ENCODE results near the gene TRIO. TPM values are rescaled to one million over a fixed set of nuclear protein-coding genes. Genes with fewer than 3 reads are reported as not detected.

TRIO gene
- polyA plus RNA-seq, 1 donor (not counting 4 experiments of a cell fraction or from before 2014, with no cell fraction given), result 57.2 TPM

DNA sequence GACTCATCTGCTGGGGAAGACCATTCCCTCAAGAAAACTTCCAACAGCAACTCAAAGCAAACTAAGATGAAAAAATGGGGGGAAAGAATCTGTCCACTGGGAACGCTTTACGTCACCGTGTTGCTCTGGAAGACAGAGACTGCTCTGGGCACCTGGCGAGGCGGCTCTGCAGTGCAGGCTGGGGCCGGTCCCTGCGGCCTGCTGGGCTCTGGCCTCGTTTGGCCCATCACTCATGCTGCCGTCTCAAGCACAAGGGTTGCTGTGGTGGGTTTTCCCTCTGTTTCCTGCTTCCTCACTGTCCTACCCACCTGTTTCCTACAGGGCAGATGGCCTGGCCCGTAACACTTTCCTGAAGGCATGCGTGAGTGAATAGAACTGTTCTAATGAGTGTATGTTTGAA lies 345.6 kb downstream of the TRIO start:
- H3K79me2 ChIP-seq (ENCODE audit: control insufficient read depth, insufficient read depth, low read length), result no peaks in the 10 kb centered on the region

DNA sequence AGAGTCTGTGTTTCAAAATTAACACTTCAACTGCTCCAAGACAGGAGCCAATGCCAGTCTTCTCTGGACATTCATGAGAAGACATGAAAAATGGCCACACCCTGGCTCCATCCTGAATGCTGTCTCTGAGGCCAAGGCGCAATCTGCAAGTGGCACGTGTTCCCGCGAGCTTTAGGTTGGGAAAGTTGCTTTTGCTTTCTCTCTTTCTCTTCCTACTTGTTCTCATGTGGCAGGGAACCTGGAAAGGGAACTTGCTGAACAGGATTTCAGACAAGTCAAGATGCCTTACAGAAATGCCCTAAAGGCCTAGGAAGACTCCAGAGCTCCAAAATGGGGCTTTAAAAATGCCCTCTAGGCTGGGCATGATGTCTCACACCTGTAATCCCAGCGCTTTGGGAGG lies 346.5 kb downstream of the TRIO start:
- no peak for TF ChIP-seq EZH2 (IDR thresholded peaks at IDR 0.05; ENCODE audit: low read length)
- TF ChIP-seq, protein P1, sequence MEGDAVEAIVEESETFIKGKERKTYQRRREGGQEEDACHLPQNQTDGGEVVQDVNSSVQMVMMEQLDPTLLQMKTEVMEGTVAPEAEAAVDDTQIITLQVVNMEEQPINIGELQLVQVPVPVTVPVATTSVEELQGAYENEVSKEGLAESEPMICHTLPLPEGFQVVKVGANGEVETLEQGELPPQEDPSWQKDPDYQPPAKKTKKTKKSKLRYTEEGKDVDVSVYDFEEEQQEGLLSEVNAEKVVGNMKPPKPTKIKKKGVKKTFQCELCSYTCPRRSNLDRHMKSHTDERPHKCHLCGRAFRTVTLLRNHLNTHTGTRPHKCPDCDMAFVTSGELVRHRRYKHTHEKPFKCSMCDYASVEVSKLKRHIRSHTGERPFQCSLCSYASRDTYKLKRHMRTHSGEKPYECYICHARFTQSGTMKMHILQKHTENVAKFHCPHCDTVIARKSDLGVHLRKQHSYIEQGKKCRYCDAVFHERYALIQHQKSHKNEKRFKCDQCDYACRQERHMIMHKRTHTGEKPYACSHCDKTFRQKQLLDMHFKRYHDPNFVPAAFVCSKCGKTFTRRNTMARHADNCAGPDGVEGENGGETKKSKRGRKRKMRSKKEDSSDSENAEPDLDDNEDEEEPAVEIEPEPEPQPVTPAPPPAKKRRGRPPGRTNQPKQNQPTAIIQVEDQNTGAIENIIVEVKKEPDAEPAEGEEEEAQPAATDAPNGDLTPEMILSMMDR (optimal IDR thresholded peaks at IDR 0.05 in 1 of 3, IDR thresholded peaks at IDR 0.05 in 1 of 3, conservative IDR thresholded peaks at IDR 0.05 in 1 of 3; ENCODE audit: extremely low read depth in 1 of 3, insufficient read depth in 2 of 3, low read length in 3 of 3), result no peak
- no peak for DNase-seq (ENCODE audit: low read depth, low spot score)
- H3K27ac ChIP-seq (ENCODE audit: control insufficient read depth, insufficient read depth, low read length), result no peak overlapping the region

More for the DNA sequence above, 345.6 kb downstream of the TRIO start:
- no peak overlapping the region for H3K4me3 ChIP-seq (ENCODE audit: control insufficient read depth in 2 of 3, extremely low read depth in 1 of 3, insufficient read depth in 2 of 3, low read depth in 1 of 3, low read length in 3 of 3)
- no peak for FAIRE-seq
- no peak overlapping the region for H2AFZ ChIP-seq (ENCODE audit: control insufficient read depth, low read length)
- H3K4me2 ChIP-seq (ENCODE audit: control insufficient read depth, extremely low read depth, insufficient read depth, low read depth, low read length), result no peak overlapping the region
- H3K9ac ChIP-seq (ENCODE audit: control insufficient read depth, extremely low read depth, insufficient read depth, low read length), result no peak overlapping the region
- no peak overlapping the region for H3K27ac ChIP-seq (ENCODE audit: control insufficient read depth, insufficient read depth, low read length)
- peaks cover 2% of the 10 kb centered on the region for H3K4me1 ChIP-seq (ENCODE audit: control insufficient read depth, extremely low read depth, insufficient read depth, low read length)
- TF ChIP-seq, protein P1 (optimal IDR thresholded peaks at IDR 0.05 in 1 of 3, IDR thresholded peaks at IDR 0.05 in 1 of 3, conservative IDR thresholded peaks at IDR 0.05 in 1 of 3; ENCODE audit: extremely low read depth in 1 of 3, insufficient read depth in 2 of 3, low read length in 3 of 3), result no peak
- TF ChIP-seq EZH2 (IDR thresholded peaks at IDR 0.05; ENCODE audit: low read length), result no peak
- no peaks in the 10 kb centered on the region for H3K9me1 ChIP-seq (ENCODE audit: control insufficient read depth, extremely low read depth, insufficient read depth, low read length)
- H3K36me3 ChIP-seq (ENCODE audit: control insufficient read depth in 2 of 2, extremely low read depth in 1 of 2, insufficient read depth in 2 of 2, low read length in 2 of 2), result peaks cover 26 to 44% of the 10 kb centered on the region in 2 experiments
- no peaks in the 10 kb centered on the region for H3K27me3 ChIP-seq (ENCODE audit: control insufficient read depth, extremely low read depth, insufficient read depth, low read length)
- no peak for DNase-seq (ENCODE audit: low read depth, low spot score)
- H3K9me3 ChIP-seq (ENCODE audit: control insufficient read depth, low read depth, low read length), result no peaks in the 10 kb centered on the region
- no peaks in the 10 kb centered on the region for H4K20me1 ChIP-seq (ENCODE audit: control insufficient read depth, extremely low read depth, insufficient read depth, low read length)
- dilution Hi-C loops (cut with MboI; ENCODE audit: extremely low pct_ligation_motif_present, low sequenced_read_pairs), result no loop called here

More for the DNA sequence above, 346.5 kb downstream of the TRIO start:
- Histone ChIP-seq H3K9me1 (ENCODE audit: control insufficient read depth, extremely low read depth, insufficient read depth, low read length) (no peaks in the 10 kb centered on the region), H3K79me2 (ENCODE audit: control insufficient read depth, insufficient read depth, low read length) (no peaks in the 10 kb centered on the region), H3K4me2 (ENCODE audit: control insufficient read depth, extremely low read depth, insufficient read depth, low read depth, low read length) (no peak overlapping the region), H3K4me1 (ENCODE audit: control insufficient read depth, extremely low read depth, insufficient read depth, low read length) (peaks cover 2% of the 10 kb centered on the region), H2AFZ (ENCODE audit: control insufficient read depth, low read length) (no peak overlapping the region), H3K27me3 (ENCODE audit: control insufficient read depth, extremely low read depth, insufficient read depth, low read length) (no peaks in the 10 kb centered on the region), H3K36me3 (ENCODE audit: control insufficient read depth in 2 of 2, extremely low read depth in 1 of 2, insufficient read depth in 2 of 2, low read length in 2 of 2) (peaks cover 28 to 44% of the 10 kb centered on the region in 2 experiments), H4K20me1 (ENCODE audit: control insufficient read depth, extremely low read depth, insufficient read depth, low read length) (no peaks in the 10 kb centered on the region), H3K4me3 (ENCODE audit: control insufficient read depth in 2 of 3, extremely low read depth in 1 of 3, insufficient read depth in 2 of 3, low read depth in 1 of 3, low read length in 3 of 3) (no peak overlapping the region), H3K9ac (ENCODE audit: control insufficient read depth, extremely low read depth, insufficient read depth, low read length) (no peak overlapping the region), H3K9me3 (ENCODE audit: control insufficient read depth, low read depth, low read length) (no peaks in the 10 kb centered on the region)
- no peak for FAIRE-seq
- dilution Hi-C loops (cut with MboI; ENCODE audit: extremely low pct_ligation_motif_present, low sequenced_read_pairs), result no loop called here

All from keratinocyte (primary cell).